ENCODE data around the gene ZNF609.

DNA sequence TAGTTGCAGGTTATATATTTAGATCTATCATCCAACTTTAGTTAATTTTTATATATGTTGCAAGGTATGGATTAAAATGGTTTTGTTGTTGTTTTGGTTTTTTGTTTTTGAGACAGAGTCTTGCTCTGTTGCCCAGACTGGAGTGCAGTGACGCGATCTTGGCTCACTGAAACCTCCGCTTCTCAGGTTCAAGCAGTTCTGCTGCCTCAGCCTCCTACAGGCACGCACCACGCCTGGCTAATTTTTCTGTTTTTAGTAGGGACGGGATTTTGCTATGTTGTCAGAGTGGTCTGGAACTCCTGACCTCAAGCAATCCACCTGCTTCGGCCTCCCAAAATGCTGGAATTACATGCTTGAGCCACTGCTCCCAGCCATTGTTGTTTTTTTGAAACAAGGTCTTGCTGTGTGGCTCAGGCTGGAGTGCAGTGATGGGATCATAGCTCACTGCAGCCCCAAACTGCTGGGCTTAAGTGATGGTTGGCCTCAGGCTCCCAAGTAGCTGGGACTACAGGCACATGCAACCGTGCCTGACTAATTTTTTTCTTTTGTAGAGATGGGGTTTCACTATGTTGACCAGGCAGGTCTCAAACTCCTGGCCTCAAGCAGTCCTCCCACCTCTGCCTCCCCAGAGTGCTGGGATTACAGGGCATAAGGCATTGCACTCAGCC is 92.0 kb downstream of the ZNF609 start:
- TF ChIP-seq, protein P1, sequence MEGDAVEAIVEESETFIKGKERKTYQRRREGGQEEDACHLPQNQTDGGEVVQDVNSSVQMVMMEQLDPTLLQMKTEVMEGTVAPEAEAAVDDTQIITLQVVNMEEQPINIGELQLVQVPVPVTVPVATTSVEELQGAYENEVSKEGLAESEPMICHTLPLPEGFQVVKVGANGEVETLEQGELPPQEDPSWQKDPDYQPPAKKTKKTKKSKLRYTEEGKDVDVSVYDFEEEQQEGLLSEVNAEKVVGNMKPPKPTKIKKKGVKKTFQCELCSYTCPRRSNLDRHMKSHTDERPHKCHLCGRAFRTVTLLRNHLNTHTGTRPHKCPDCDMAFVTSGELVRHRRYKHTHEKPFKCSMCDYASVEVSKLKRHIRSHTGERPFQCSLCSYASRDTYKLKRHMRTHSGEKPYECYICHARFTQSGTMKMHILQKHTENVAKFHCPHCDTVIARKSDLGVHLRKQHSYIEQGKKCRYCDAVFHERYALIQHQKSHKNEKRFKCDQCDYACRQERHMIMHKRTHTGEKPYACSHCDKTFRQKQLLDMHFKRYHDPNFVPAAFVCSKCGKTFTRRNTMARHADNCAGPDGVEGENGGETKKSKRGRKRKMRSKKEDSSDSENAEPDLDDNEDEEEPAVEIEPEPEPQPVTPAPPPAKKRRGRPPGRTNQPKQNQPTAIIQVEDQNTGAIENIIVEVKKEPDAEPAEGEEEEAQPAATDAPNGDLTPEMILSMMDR (IDR thresholded peaks at IDR 0.05): no peak
- TF ChIP-seq POLR2AphosphoS5 (IDR thresholded peaks at IDR 0.05): no peak
- no peak for TF ChIP-seq POLR2A (IDR thresholded peaks at IDR 0.05; ENCODE audit: low read depth)
- TF ChIP-seq EP300 (IDR thresholded peaks at IDR 0.05): no peak
